PC-9 (cell line): ENCODE results near the gene SRRM5. TPM values are rescaled to one million over a fixed set of nuclear protein-coding genes. Genes with fewer than 3 reads are reported as not detected.

Experiments
- BruUV-seq: library from RNA; stranded (reverse); fragments of 400-500 nt; replicated peaks from 2 replicates; lab custom pipeline; 2021; lab: Mats Ljungman, UMichigan
- CTCF ChIA-PET: fragments of 300-600 bp; sonication (Branson Sonifier 250); formaldehyde crosslinking; loops from one replicate; lab custom pipeline; 2022; ENCODE audit warnings: antibody characterized with exemption; lab: Charles Lee
- POLR2A ChIA-PET: fragments of 300-600 bp; sonication (Branson Sonifier 250); formaldehyde crosslinking; loops from one replicate; lab custom pipeline; 2022; ENCODE audit warnings: antibody characterized with exemption; ENCODE audit not compliant: unreplicated experiment; lab: Charles Lee
- DNase-seq, 2 experiments: peaks; one replicate each; pipeline versions ENCODE4 v3.0.0 to v3.0.0-alpha.2; 2015 to 2022; ENCODE audit warnings: mixed read lengths in 1 of 2
- H2AFZ ChIP-seq: fragments of 200-600 bp; sonication (generic); 2 replicates; pipeline ENCODE4 v1.8.1; 2017; ENCODE audit warnings: antibody characterized with exemption
- H3F3A ChIP-seq: fragments of 200-600 bp; sonication (generic); 2 replicates; pipeline ENCODE4 v1.8.1; 2017; ENCODE audit warnings: antibody characterized with exemption, mild to moderate bottlenecking, low read depth; ENCODE audit not compliant: insufficient read depth
- H3K27ac ChIP-seq: fragments of 200-600 bp; sonication (generic); 2 replicates; pipeline ENCODE4 v1.6.1; 2016; ENCODE audit warnings: mixed run types
- H3K27me3 ChIP-seq: fragments of 200-600 bp; sonication (generic); 2 replicates; pipeline ENCODE4 v1.6.1; 2016; ENCODE audit warnings: low read depth, mixed run types; ENCODE audit not compliant: insufficient read depth
- H3K36me3 ChIP-seq: fragments of 200-600 bp; sonication (generic); 2 replicates; pipeline ENCODE4 v1.6.1; 2016; ENCODE audit warnings: low read depth, mixed run types
- H3K4me1 ChIP-seq: fragments of 200-600 bp; sonication (generic); replicated peaks from 2 replicates; pipeline ENCODE4 v1.6.1; 2016; ENCODE audit warnings: mixed run types; ENCODE audit not compliant: insufficient read depth
- H3K4me2 ChIP-seq: fragments of 200-600 bp; sonication (generic); 2 replicates; pipeline ENCODE4 v1.6.1; 2017; ENCODE audit warnings: mixed run types
- H3K4me3 ChIP-seq: fragments of 200-600 bp; sonication (generic); 2 replicates; pipeline ENCODE4 v1.6.1; 2016; ENCODE audit warnings: mixed run types
- H3K79me2 ChIP-seq: fragments of 200-600 bp; sonication (generic); 2 replicates; pipeline ENCODE4 v1.6.1; 2017; ENCODE audit warnings: low read depth, mixed run types
- H3K9me2 ChIP-seq: fragments of 200-600 bp; sonication (generic); 2 replicates; pipeline ENCODE4 v1.8.1; 2017; ENCODE audit warnings: mild to moderate bottlenecking; ENCODE audit not compliant: insufficient read depth
- H3K9me3 ChIP-seq: fragments of 200-600 bp; sonication (generic); 2 replicates; pipeline ENCODE4 v1.8.1; 2016; ENCODE audit warnings: low read depth; ENCODE audit not compliant: insufficient read depth
- H4K20me1 ChIP-seq: fragments of 200-600 bp; sonication (generic); 2 replicates; pipeline ENCODE4 v1.8.1; 2017; ENCODE audit not compliant: insufficient read depth
- CTCF ChIP-seq: fragments of 200-600 bp; sonication (generic); conservative IDR thresholded peaks from 2 replicates; pipeline ENCODE4 v1.6.1; 2017; ENCODE audit warnings: mixed run types, antibody characterized with exemption, mild to moderate bottlenecking, moderate library complexity
- EZH2 ChIP-seq: fragments of 200-600 bp; sonication (generic); IDR thresholded peaks from 2 replicates; pipeline ENCODE4 v1.8.0; 2017; ENCODE audit warnings: antibody characterized with exemption, low read depth
- intact Hi-C: fragments of 100-400 bp; cut with micrococcal nuclease; formaldehyde crosslinking; loops from one replicate; pipeline ENCODE4 v1.10.0; 2022; ENCODE audit not compliant: unreplicated experiment
- total RNA-seq: library from RNA; stranded (reverse); gene quantifications from 2 replicates; pipeline ENCODE4 v1.2.3, GENCODE V29; 2021

Gene SRRM5
- total RNA-seq, 1 experiment from 2014 or later = 0.37 TPM

- no TSS peak for BruUV-seq
- no peaks in the 10 kb centered on the region; the same call in 1 of the 2 replicates for H3K79me2 ChIP-seq
- peaks cover 31% of the 10 kb centered on the region for H3K36me3 ChIP-seq
- no peaks in the 10 kb centered on the region for H3K9me3 ChIP-seq
- no peak for TF ChIP-seq CTCF
- TF ChIP-seq EZH2 = no peak
- intact Hi-C loops = loop anchor here (10.0 kb wide), 1 partner anchor 223 kb away; no protein-coding TSS in a partner anchor
- ChIA-PET CTCF (interaction anchor here (0.6 kb wide), 1 partner anchor 121 kb away, joined by 3 read pairs; no protein-coding TSS in a partner anchor), POLR2A (no interaction called here)
- no peak overlapping the region for H3K27ac ChIP-seq
- H3F3A ChIP-seq = peaks cover 38% of the 10 kb centered on the region; the same call in 1 of the 2 replicates
- H3K4me3 ChIP-seq = no peak overlapping the region
- no peaks in the 10 kb centered on the region for H3K4me1 ChIP-seq
- no peaks in the 10 kb centered on the region for H3K27me3 ChIP-seq
- no peak overlapping the region for H3K4me2 ChIP-seq
- H3K9me2 ChIP-seq = no peaks in the 10 kb centered on the region
- no peak for DNase-seq
- no peak overlapping the region for H2AFZ ChIP-seq
- peaks cover 7% of the 10 kb centered on the region for H4K20me1 ChIP-seq
Measured at GRCh38 chr19:43658001-43658400, 46.1 kb downstream of the SRRM5 start.

GRCh38 chr19:43658494-43658893, 46.6 kb downstream of the SRRM5 start:
- no peaks in the 10 kb centered on the region for H3K9me2 ChIP-seq
- H3K79me2 ChIP-seq = no peaks in the 10 kb centered on the region; the same call in 1 of the 2 replicates
- H3K9me3 ChIP-seq = no peaks in the 10 kb centered on the region
- H3K4me2 ChIP-seq = no peak overlapping the region
- peaks cover 7% of the 10 kb centered on the region for H4K20me1 ChIP-seq
- CTCF ChIA-PET = interaction anchor here (0.6 kb wide), 1 partner anchor 1375 kb away, joined by 3 read pairs; no protein-coding TSS in a partner anchor
- H3K4me3 ChIP-seq = no peak overlapping the region
- POLR2A ChIA-PET = no interaction called here
- H3F3A ChIP-seq = peaks cover 35% of the 10 kb centered on the region; the same call in 1 of the 2 replicates
- no peaks in the 10 kb centered on the region for H3K27me3 ChIP-seq
- no peak for DNase-seq
- intact Hi-C loops = loop anchor here (10.0 kb wide), 1 partner anchor 224 kb away; no protein-coding TSS in a partner anchor
- no peak overlapping the region for H3K27ac ChIP-seq
- H3K4me1 ChIP-seq = no peaks in the 10 kb centered on the region
- no TSS peak for BruUV-seq
- no peak overlapping the region for H2AFZ ChIP-seq
- peaks cover 31% of the 10 kb centered on the region for H3K36me3 ChIP-seq
- TF ChIP-seq CTCF (no peak), EZH2 (no peak)

- no peak overlapping the region for H3K4me3 ChIP-seq
- H3K27ac ChIP-seq = no peak overlapping the region
- H3K79me2 ChIP-seq = peaks cover 6% of the 10 kb centered on the region
- no peak overlapping the region for H3K4me2 ChIP-seq
- ChIA-PET POLR2A (interaction anchor here (0.7 kb wide), 1 partner anchor 135 kb away, joined by 4 read pairs; no protein-coding TSS in a partner anchor), CTCF (no interaction called here)
- no TSS peak for BruUV-seq
- H3K9me3 ChIP-seq = no peaks in the 10 kb centered on the region
- peaks cover 18% of the 10 kb centered on the region; the same call in 1 of the 2 replicates for H3F3A ChIP-seq
- H3K36me3 ChIP-seq = peaks cover 42% of the 10 kb centered on the region
- no peak overlapping the region for H2AFZ ChIP-seq
- no peaks in the 10 kb centered on the region for H3K4me1 ChIP-seq
- no peaks in the 10 kb centered on the region for H3K27me3 ChIP-seq
- H3K9me2 ChIP-seq = no peaks in the 10 kb centered on the region
- TF ChIP-seq EZH2 (no peak), CTCF (no peak)
- intact Hi-C loops = no loop called here
- no peak for DNase-seq
- peaks cover 11% of the 10 kb centered on the region for H4K20me1 ChIP-seq
Measured at GRCh38 chr19:43660301-43660970, 48.5 kb downstream of the SRRM5 start.
